Gastrocnemius medialis (tissue), 4 donors: ENCODE measurements around the gene KLK5.

Experiments
- CTCF ChIP-seq, 5 experiments: fragments of 450-650 bp in 3 of 5; fragments of 200-600 bp in 2 of 5; sonication (generic) in 2 of 5; IDR thresholded peaks in 4 of 5; conservative IDR thresholded peaks in 1 of 5; 1 replicate in 4 of 5; 2 replicates in 1 of 5; pipeline ENCODE4 v1.5.1; 2016 to 2019; ENCODE audit warnings: antibody characterized with exemption in 5 of 5, mild to moderate bottlenecking in 3 of 5, moderate library complexity in 3 of 5
- POLR2A ChIP-seq, 2 donors: fragments of 450-650 bp; IDR thresholded peaks; one replicate each; pipeline ENCODE4 v1.6.1; 2017; ENCODE audit warnings: antibody characterized with exemption in 2 of 2, mild to moderate bottlenecking in 2 of 2, moderate library complexity in 2 of 2

DNA sequence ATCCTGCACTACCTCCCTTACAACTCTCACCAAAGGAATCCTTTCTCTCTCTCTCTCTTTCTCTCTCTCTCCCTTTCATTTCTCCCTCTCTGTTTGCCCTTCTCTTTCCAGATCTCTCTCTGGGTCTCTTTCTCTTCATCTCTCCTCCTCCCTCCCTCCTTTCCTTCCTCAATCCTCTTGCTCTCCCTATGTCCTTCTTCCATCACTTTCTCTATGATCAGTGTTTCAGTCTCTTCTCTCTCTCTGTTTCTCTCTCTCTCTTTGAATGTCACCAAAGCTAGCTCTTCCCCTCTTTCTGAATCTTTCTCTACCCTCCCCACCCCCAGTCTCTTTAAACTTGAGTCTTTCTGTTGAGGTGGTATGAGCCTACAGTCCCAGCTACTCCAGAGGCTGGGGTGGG is 21.8 kb downstream of the KLK5 start:
- no peak for TF ChIP-seq CTCF (IDR thresholded peaks at IDR 0.05 in 4 of 5, conservative IDR thresholded peaks at IDR 0.05 in 1 of 5)
- TF ChIP-seq POLR2A (IDR thresholded peaks at IDR 0.05) = no peak
